Measurements from ENCODE around the gene CA11.

DNA sequence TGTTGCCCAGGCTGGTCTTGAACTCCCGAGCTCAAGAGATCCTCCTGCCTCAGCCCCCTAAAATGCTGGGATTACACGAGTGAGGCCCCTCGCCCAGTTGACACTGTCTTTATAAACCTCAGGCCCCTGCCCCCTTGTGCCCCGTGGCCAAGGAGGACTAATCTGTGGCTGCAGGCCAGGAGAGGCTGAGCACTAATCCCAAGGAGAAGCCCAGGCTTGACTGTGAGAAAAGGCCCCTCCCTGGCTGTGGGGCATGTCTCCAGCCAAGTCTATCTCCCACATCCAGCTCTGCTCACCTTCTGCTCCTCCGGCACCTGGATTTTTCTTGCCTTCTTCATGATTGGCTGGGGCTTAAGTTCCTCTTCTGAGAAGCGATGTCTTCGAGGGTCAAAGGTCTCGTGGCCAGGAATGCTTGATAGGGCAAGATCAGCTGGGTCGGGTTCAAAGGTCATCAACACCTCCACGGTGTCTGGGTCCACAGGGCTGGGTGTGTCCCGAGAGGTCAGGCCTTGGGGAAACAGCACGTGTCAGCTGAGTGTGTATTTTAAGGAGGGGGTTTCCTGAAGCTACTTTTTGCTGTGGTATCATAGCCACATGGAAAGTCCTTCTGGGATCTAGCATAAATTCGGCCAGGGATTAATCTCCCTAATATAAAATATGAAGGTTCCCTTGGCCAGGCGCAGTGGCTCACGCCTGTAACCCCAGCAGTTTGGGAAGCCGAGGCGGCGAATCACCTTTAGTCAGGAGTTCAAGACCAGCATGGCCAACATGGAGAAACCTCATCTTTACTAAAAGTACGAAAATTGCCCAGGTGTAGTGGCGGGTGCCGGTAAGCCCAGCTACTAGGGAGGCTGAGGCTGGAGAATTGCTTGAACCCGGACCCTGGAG is 12.6 kb downstream of the CA11 start:
- TF ChIP-seq, protein P1, sequence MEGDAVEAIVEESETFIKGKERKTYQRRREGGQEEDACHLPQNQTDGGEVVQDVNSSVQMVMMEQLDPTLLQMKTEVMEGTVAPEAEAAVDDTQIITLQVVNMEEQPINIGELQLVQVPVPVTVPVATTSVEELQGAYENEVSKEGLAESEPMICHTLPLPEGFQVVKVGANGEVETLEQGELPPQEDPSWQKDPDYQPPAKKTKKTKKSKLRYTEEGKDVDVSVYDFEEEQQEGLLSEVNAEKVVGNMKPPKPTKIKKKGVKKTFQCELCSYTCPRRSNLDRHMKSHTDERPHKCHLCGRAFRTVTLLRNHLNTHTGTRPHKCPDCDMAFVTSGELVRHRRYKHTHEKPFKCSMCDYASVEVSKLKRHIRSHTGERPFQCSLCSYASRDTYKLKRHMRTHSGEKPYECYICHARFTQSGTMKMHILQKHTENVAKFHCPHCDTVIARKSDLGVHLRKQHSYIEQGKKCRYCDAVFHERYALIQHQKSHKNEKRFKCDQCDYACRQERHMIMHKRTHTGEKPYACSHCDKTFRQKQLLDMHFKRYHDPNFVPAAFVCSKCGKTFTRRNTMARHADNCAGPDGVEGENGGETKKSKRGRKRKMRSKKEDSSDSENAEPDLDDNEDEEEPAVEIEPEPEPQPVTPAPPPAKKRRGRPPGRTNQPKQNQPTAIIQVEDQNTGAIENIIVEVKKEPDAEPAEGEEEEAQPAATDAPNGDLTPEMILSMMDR (conservative IDR thresholded peaks at IDR 0.05; ENCODE audit: low read depth in 2 of 2), result no peak
- no peak for TF ChIP-seq EZH2 (IDR thresholded peaks at IDR 0.05; ENCODE audit: low read depth, unreplicated experiment)
- TF ChIP-seq, protein P2, sequence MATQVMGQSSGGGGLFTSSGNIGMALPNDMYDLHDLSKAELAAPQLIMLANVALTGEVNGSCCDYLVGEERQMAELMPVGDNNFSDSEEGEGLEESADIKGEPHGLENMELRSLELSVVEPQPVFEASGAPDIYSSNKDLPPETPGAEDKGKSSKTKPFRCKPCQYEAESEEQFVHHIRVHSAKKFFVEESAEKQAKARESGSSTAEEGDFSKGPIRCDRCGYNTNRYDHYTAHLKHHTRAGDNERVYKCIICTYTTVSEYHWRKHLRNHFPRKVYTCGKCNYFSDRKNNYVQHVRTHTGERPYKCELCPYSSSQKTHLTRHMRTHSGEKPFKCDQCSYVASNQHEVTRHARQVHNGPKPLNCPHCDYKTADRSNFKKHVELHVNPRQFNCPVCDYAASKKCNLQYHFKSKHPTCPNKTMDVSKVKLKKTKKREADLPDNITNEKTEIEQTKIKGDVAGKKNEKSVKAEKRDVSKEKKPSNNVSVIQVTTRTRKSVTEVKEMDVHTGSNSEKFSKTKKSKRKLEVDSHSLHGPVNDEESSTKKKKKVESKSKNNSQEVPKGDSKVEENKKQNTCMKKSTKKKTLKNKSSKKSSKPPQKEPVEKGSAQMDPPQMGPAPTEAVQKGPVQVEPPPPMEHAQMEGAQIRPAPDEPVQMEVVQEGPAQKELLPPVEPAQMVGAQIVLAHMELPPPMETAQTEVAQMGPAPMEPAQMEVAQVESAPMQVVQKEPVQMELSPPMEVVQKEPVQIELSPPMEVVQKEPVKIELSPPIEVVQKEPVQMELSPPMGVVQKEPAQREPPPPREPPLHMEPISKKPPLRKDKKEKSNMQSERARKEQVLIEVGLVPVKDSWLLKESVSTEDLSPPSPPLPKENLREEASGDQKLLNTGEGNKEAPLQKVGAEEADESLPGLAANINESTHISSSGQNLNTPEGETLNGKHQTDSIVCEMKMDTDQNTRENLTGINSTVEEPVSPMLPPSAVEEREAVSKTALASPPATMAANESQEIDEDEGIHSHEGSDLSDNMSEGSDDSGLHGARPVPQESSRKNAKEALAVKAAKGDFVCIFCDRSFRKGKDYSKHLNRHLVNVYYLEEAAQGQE (IDR thresholded peaks at IDR 0.05; ENCODE audit: unreplicated experiment), result no peak

All from GM23338 (cell line).